GM06990 (cell line): ENCODE data around the gene SGIP1.
"Not testable (repeated sequence)": the region's sequence is repeated elsewhere in the genome, so short reads cannot be mapped to it uniquely, and the experiment has no call there.

ENCODE experiments used
- DNase-seq: peaks from one replicate; pipeline ENCODE4 v3.0.0-alpha.2; 2011; ENCODE audit not compliant: insufficient read length; ENCODE audit errors: extremely low read depth
- H3K27me3 ChIP-seq: replicated peaks from 2 replicates; pipeline ENCODE4 v1.6.0; 2011; ENCODE audit warnings: low read length; ENCODE audit not compliant: control insufficient read depth, insufficient read depth
- H3K36me3 ChIP-seq: 2 replicates; pipeline ENCODE4 v1.5.1; 2011; ENCODE audit warnings: low read length; ENCODE audit not compliant: control insufficient read depth, insufficient read depth
- H3K4me3 ChIP-seq: replicated peaks from 2 replicates; pipeline ENCODE4 v1.5.1; 2011; ENCODE audit warnings: low read depth, mild to moderate bottlenecking, control low read depth, low read length
- CTCF ChIP-seq: IDR thresholded peaks from 2 replicates; pipeline ENCODE4 v1.5.1; 2011; ENCODE audit warnings: low read length, control low read depth, mild to moderate bottlenecking, inconsistent platforms; ENCODE audit not compliant: insufficient read depth, poor library complexity, severe bottlenecking

Gene SGIP1

GRCh38 chr1:66723985-66724384, 190.0 kb downstream of the SGIP1 start:
- no peak overlapping the region for H3K4me3 ChIP-seq
- TF ChIP-seq CTCF: no peak
- no peak for DNase-seq
- no peaks in the 10 kb centered on the region for H3K36me3 ChIP-seq
- H3K27me3 ChIP-seq: peaks cover 2% of the 10 kb centered on the region; the same call in 1 of the 2 replicates

- peak; percentile 96 for TF ChIP-seq CTCF
- H3K4me3 ChIP-seq: no peak overlapping the region
- H3K36me3 ChIP-seq: no peaks in the 10 kb centered on the region
- DNase-seq: no peak
- peaks cover 2% of the 10 kb centered on the region; the same call in 1 of the 2 replicates for H3K27me3 ChIP-seq
Measured at GRCh38 chr1:66725885-66726665, 192.1 kb downstream of the SGIP1 start.

- no peak for DNase-seq
- no peaks in the 10 kb centered on the region for H3K36me3 ChIP-seq
- no peak for TF ChIP-seq CTCF
- H3K4me3 ChIP-seq: no peak overlapping the region
- H3K27me3 ChIP-seq: no peaks in the 10 kb centered on the region
Measured at GRCh38 chr1:66728021-66728420, 194.1 kb downstream of the SGIP1 start.

GRCh38 chr1:66728716-66729115, 194.8 kb downstream of the SGIP1 start:
- DNase-seq, H3K27me3 ChIP-seq, H3K4me3 ChIP-seq, H3K36me3 ChIP-seq: not testable (repeated sequence)

- Histone ChIP-seq H3K4me3 (no peak overlapping the region), H3K27me3 (no peaks in the 10 kb centered on the region), H3K36me3 (no peaks in the 10 kb centered on the region)
- no peak for DNase-seq
- TF ChIP-seq CTCF: no peak
Measured at GRCh38 chr1:66729119-66729518, 195.2 kb downstream of the SGIP1 start.

GRCh38 chr1:66729523-66729922, 195.6 kb downstream of the SGIP1 start:
- no peaks in the 10 kb centered on the region for H3K36me3 ChIP-seq
- H3K4me3 ChIP-seq: no peak overlapping the region
- no peaks in the 10 kb centered on the region for H3K27me3 ChIP-seq
- DNase-seq: no peak
- TF ChIP-seq CTCF: no peak
